ENCODE results near the gene EEPD1.
"Not testable (repeated sequence)": the region's sequence is repeated elsewhere in the genome, so short reads cannot be mapped to it uniquely, and the experiment has no call there.

Gene EEPD1

GRCh38 chr7:36119005-36119706 is 33.9 kb upstream of the EEPD1 start:
- TF ChIP-seq, protein P1, sequence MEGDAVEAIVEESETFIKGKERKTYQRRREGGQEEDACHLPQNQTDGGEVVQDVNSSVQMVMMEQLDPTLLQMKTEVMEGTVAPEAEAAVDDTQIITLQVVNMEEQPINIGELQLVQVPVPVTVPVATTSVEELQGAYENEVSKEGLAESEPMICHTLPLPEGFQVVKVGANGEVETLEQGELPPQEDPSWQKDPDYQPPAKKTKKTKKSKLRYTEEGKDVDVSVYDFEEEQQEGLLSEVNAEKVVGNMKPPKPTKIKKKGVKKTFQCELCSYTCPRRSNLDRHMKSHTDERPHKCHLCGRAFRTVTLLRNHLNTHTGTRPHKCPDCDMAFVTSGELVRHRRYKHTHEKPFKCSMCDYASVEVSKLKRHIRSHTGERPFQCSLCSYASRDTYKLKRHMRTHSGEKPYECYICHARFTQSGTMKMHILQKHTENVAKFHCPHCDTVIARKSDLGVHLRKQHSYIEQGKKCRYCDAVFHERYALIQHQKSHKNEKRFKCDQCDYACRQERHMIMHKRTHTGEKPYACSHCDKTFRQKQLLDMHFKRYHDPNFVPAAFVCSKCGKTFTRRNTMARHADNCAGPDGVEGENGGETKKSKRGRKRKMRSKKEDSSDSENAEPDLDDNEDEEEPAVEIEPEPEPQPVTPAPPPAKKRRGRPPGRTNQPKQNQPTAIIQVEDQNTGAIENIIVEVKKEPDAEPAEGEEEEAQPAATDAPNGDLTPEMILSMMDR (IDR thresholded peaks at IDR 0.05) = no peak
- no peak overlapping the region for H3K27ac ChIP-seq
- no peak for DNase-seq (ENCODE audit: low spot score)

GRCh38 chr7:36119983-36120646 is 32.9 kb upstream of the EEPD1 start:
- H3K27ac ChIP-seq; DNase-seq (ENCODE audit: low spot score); H3K4me3 ChIP-seq: not testable (repeated sequence)

More at GRCh38 chr7:36119005-36119706, 33.9 kb upstream of the EEPD1 start:
- no peak overlapping the region for H3K4me3 ChIP-seq

- DNase-seq (ENCODE audit: low spot score); H3K4me3 ChIP-seq; H3K27ac ChIP-seq: not testable (repeated sequence)
These were observed 27.4 kb upstream of the EEPD1 start for GRCh38 chr7:36125630-36126029.

GRCh38 chr7:36127075-36127740 is 25.8 kb upstream of the EEPD1 start:
- H3K27ac ChIP-seq = peak overlapping the region; percentile 1 to 29
- TF ChIP-seq, protein P1 (IDR thresholded peaks at IDR 0.05) = no peak
- no peak overlapping the region for H3K4me3 ChIP-seq
- DNase-seq (ENCODE audit: low spot score) = no peak

- peak; percentile 90 for DNase-seq (ENCODE audit: low spot score)
- Histone ChIP-seq H3K27ac (peak overlapping the region; percentile 65 to 76), H3K4me3 (peak overlapping the region; percentile 27)
- TF ChIP-seq, protein P1 (IDR thresholded peaks at IDR 0.05) = peak; percentile 88
These were observed 24.5 kb upstream of the EEPD1 start for GRCh38 chr7:36128448-36129047.

DNA sequence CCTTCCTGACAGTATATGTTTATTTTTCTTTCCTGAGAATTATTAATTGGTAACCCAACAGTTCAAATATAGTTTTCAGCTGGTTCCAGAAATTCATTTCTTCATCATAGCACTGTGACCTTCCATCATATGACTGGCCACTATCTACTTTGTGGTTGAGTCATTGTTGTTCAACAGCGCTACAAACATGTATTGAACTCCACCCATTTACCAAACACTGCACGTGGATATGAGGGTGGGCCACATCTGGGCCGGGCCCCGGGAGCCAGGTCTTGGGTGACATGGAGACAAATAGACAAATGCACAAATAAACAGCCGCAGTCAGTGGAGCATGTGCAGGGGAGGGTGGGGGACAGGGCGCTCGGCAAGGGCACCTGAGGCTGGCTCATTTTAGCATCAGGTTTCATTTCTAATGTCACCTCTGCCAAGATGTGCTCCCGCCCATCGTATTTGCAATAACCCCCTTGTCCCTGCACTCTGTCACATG is 24.0 kb upstream of the EEPD1 start:
- H3K27ac ChIP-seq = peak overlapping the region; percentile 65 to 76
- H3K4me3 ChIP-seq = peak overlapping the region; percentile 27
- TF ChIP-seq, protein P1 (IDR thresholded peaks at IDR 0.05) = no peak
- DNase-seq (ENCODE audit: low spot score) = no peak

DNA sequence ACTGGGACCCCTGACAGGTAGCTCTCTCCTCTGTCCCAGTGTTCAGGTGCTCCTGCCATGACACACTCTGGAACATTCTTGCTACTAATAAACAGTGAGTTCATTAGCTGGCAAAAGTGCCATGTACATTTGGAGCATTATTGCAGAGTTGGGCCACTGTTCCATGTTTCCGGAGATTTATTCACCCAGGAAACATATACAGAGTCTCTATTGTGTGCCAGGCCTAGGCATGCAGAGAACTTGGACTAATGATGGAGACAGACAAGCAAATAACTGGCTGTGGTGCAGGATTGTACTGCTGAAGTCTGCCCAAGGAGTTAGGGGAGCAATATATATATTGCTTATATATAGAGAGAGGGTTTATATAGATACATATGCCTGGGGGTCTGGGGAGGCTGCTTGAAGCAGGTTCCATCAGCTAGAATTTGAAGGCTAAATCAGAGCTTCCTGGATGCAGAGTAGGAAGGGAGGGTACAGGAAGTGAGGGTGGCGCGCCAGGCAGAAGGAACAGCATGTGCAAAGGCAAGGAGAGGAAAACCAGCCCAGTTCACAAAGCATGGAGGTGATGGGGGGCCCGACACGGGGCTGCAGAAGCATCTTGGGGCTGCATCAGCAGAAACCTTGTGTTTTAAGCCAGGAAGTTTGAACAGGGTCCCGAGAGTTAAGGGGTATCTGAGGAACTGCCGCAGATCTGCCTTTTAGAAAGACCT is 22.7 kb upstream of the EEPD1 start:
- H3K4me3 ChIP-seq = no peak overlapping the region
- DNase-seq (ENCODE audit: low spot score) = no peak
- TF ChIP-seq, protein P1 (IDR thresholded peaks at IDR 0.05) = no peak
- H3K27ac ChIP-seq = no peak overlapping the region

All from coronary artery (tissue), 2 donors.